GM12878 (cell line): ENCODE data around the gene MAPK1.

ENCODE experiments used
- E2F8 ChIP-seq: fragments of 450-650 bp; IDR thresholded peaks from 2 replicates; pipeline ENCODE4 v1.6.1; 2018; ENCODE audit warnings: mild to moderate bottlenecking, low read depth, moderate library complexity; ENCODE audit not compliant: partially characterized antibody
- EZH2 ChIP-seq: IDR thresholded peaks from 2 replicates; pipeline ENCODE4 v1.6.1; 2012; ENCODE audit warnings: low read depth, mild to moderate bottlenecking, control low read depth, inconsistent platforms, low read length, borderline replicate concordance; ENCODE audit not compliant: control insufficient read depth
- JUNB ChIP-seq: IDR thresholded peaks from 2 replicates; pipeline ENCODE4 v1.6.1; 2016; ENCODE audit warnings: antibody characterized with exemption, mild to moderate bottlenecking
- PBX3 ChIP-seq: IDR thresholded peaks from 2 replicates; pipeline ENCODE4 v1.6.1; 2011; ENCODE audit warnings: mild to moderate bottlenecking, low read depth, low read length, moderate library complexity; ENCODE audit not compliant: insufficient replicate concordance
- RBBP5 ChIP-seq: fragments of 200-600 bp; sonication (generic); conservative IDR thresholded peaks from 2 replicates; pipeline ENCODE4 v1.6.1; 2016
- SUZ12 ChIP-seq: fragments of 200-600 bp; sonication (generic); IDR thresholded peaks from one replicate; pipeline ENCODE4 v1.6.1; 2018; ENCODE audit warnings: antibody characterized with exemption, mild to moderate bottlenecking; ENCODE audit not compliant: unreplicated experiment
- USF2 ChIP-seq: IDR thresholded peaks from 2 replicates; pipeline ENCODE4 v1.6.1; 2011; ENCODE audit warnings: low read depth, low read length, improper control_type of control experiment, borderline replicate concordance
- TF ChIP-seq, protein P1 (sequence below), 3 experiments: IDR thresholded peaks in 2 of 3; conservative IDR thresholded peaks in 1 of 3; 2 replicates each; pipeline ENCODE4 v1.5.1; 2011; ENCODE audit warnings: low read depth in 3 of 3, low read length in 3 of 3, mild to moderate bottlenecking in 3 of 3, control low read depth in 2 of 3, moderate library complexity in 2 of 3, inconsistent platforms in 1 of 3, mixed read lengths in 1 of 3; ENCODE audit not compliant: control insufficient read depth in 2 of 3, insufficient read depth in 1 of 3; ENCODE audit errors: extremely low read depth in 1 of 3
- TF ChIP-seq, protein P2 (sequence below): IDR thresholded peaks from 2 replicates; pipeline ENCODE4 v1.6.1; 2012; ENCODE audit warnings: low read depth, low read length, improper control_type of control experiment

DNA sequence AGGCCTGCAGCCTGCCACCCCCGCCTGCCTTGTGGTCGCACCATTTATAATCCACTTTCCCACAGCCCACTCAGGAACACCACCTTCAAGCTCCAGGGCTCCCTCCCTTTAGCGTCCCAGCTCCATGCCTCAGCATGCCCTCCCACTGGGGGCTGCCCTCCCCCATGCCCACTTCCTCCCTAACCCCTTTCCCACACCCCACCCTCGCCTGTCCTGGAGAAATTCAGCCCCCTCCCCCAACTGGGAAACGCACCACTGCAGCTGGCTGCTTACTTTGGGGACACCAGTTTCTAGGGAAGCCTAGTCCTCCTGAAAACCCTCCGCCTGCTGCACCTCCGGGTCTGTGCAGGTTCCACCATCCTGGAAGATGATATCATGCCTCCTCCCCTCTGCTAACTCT, 128.5 kb downstream of the MAPK1 start:
- TF ChIP-seq SUZ12 (no peak), EZH2 (no peak), JUNB (no peak), RBBP5 (no peak), PBX3 (no peak), USF2 (no peak), E2F8 (no peak)
- TF ChIP-seq, protein P1, sequence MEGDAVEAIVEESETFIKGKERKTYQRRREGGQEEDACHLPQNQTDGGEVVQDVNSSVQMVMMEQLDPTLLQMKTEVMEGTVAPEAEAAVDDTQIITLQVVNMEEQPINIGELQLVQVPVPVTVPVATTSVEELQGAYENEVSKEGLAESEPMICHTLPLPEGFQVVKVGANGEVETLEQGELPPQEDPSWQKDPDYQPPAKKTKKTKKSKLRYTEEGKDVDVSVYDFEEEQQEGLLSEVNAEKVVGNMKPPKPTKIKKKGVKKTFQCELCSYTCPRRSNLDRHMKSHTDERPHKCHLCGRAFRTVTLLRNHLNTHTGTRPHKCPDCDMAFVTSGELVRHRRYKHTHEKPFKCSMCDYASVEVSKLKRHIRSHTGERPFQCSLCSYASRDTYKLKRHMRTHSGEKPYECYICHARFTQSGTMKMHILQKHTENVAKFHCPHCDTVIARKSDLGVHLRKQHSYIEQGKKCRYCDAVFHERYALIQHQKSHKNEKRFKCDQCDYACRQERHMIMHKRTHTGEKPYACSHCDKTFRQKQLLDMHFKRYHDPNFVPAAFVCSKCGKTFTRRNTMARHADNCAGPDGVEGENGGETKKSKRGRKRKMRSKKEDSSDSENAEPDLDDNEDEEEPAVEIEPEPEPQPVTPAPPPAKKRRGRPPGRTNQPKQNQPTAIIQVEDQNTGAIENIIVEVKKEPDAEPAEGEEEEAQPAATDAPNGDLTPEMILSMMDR (IDR thresholded peaks at IDR 0.05 in 2 of 3, conservative IDR thresholded peaks at IDR 0.05 in 1 of 3; ENCODE audit: control insufficient read depth in 2 of 3, extremely low read depth in 1 of 3, insufficient read depth in 1 of 3, low read depth in 3 of 3, low read length in 3 of 3) = no peak
- TF ChIP-seq, protein P2, sequence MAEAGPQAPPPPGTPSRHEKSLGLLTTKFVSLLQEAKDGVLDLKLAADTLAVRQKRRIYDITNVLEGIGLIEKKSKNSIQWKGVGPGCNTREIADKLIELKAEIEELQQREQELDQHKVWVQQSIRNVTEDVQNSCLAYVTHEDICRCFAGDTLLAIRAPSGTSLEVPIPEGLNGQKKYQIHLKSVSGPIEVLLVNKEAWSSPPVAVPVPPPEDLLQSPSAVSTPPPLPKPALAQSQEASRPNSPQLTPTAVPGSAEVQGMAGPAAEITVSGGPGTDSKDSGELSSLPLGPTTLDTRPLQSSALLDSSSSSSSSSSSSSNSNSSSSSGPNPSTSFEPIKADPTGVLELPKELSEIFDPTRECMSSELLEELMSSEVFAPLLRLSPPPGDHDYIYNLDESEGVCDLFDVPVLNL = no peak
